Neural progenitor cell (in vitro differentiated cells): ENCODE data around the gene VPS35L. TPM values are rescaled to one million over a fixed set of nuclear protein-coding genes. Genes with fewer than 3 reads are reported as not detected.

Source experiments
- DNase-seq: peaks from one replicate; pipeline ENCODE4 v3.0.0-alpha.2; 2016; ENCODE audit warnings: low spot score
- H2AFZ ChIP-seq: fragments of 200-600 bp; sonication (generic); replicated peaks from 2 replicates; pipeline ENCODE4 v1.6.1; 2016; ENCODE audit warnings: antibody characterized with exemption
- H3F3A ChIP-seq: fragments of 200-600 bp; sonication (generic); 2 replicates; pipeline ENCODE4 v1.6.1; 2016; ENCODE audit warnings: antibody characterized with exemption, low read depth
- H3K27ac ChIP-seq: fragments of 200-600 bp; sonication (generic); 2 replicates; pipeline ENCODE4 v1.5.1; 2016; ENCODE audit warnings: mild to moderate bottlenecking
- H3K27me3 ChIP-seq: fragments of 200-600 bp; sonication (generic); 2 replicates; pipeline ENCODE4 v1.6.1; 2016; ENCODE audit warnings: mild to moderate bottlenecking, moderate library complexity
- H3K36me3 ChIP-seq: fragments of 200-600 bp; sonication (generic); 2 replicates; pipeline ENCODE4 v1.5.1; 2016
- H3K4me1 ChIP-seq: fragments of 200-600 bp; sonication (generic); 2 replicates; pipeline ENCODE4 v1.6.1; 2016; ENCODE audit warnings: mixed run types
- H3K4me2 ChIP-seq: fragments of 200-600 bp; sonication (generic); 2 replicates; pipeline ENCODE4 v1.6.1; 2016
- H3K4me3 ChIP-seq: fragments of 200-600 bp; sonication (generic); 2 replicates; pipeline ENCODE4 v1.5.1; 2016
- H3K79me2 ChIP-seq: fragments of 200-600 bp; sonication (generic); 2 replicates; pipeline ENCODE4 v1.6.1; 2016; ENCODE audit warnings: low read depth
- H3K9ac ChIP-seq: fragments of 200-600 bp; sonication (generic); 2 replicates; pipeline ENCODE4 v1.6.1; 2016
- H3K9me3 ChIP-seq: fragments of 200-600 bp; sonication (generic); 2 replicates; pipeline ENCODE4 v1.5.1; 2016; ENCODE audit warnings: low read depth
- H4K20me1 ChIP-seq: fragments of 200-600 bp; sonication (generic); 2 replicates; pipeline ENCODE4 v1.6.1; 2016; ENCODE audit warnings: low read depth
- H3K27ac Mint-ChIP-seq: 3 replicates; pipeline ENCODE4 v1.8.0; 2021; ENCODE audit warnings: mixed read lengths
- H3K27me3 Mint-ChIP-seq: 2 replicates; pipeline ENCODE4 v1.8.0; 2022; ENCODE audit warnings: low read depth, mild to moderate bottlenecking, inconsistent platforms, moderate library complexity, mixed read lengths; ENCODE audit not compliant: insufficient read depth
- H3K36me3 Mint-ChIP-seq: 3 replicates; pipeline ENCODE4 v1.8.0; 2021; ENCODE audit warnings: mixed read lengths
- H3K4me1 Mint-ChIP-seq: 3 replicates; pipeline ENCODE4 v1.8.0; 2021; ENCODE audit warnings: mixed read lengths
- H3K4me3 Mint-ChIP-seq: 3 replicates; pipeline ENCODE4 v1.8.0; 2021; ENCODE audit warnings: mild to moderate bottlenecking, moderate library complexity, mixed read lengths
- H3K9me3 Mint-ChIP-seq: 3 replicates; pipeline ENCODE4 v1.8.0; 2020; ENCODE audit warnings: mixed read lengths
- EZH2 ChIP-seq: fragments of 200-600 bp; sonication (generic); IDR thresholded peaks from 2 replicates; pipeline ENCODE4 v1.6.1; 2017; ENCODE audit warnings: antibody characterized with exemption, mild to moderate bottlenecking, moderate library complexity
- EZH2phosphoT487 ChIP-seq: fragments of 200-600 bp; sonication (generic); IDR thresholded peaks from 2 replicates; pipeline ENCODE4 v1.6.1; 2017; ENCODE audit warnings: antibody characterized with exemption
- total RNA-seq: library from RNA; depleted of rRNA; stranded (reverse); fragments of >200 nt; gene quantifications from 2 replicates; pipeline ENCODE4 v1.2.3, GENCODE V29; 2015; ENCODE audit warnings: low replicate concordance
- TF ChIP-seq, protein P1 (sequence below): fragments of 200-600 bp; sonication (generic); IDR thresholded peaks from 2 replicates; pipeline ENCODE4 v1.5.1; 2017; ENCODE audit warnings: antibody characterized with exemption, mild to moderate bottlenecking

The VPS35L gene
- total RNA-seq, 1 donor from 2014 or later, result 57.1 TPM

GRCh38 chr16:19604911-19605310 lies 49.4 kb downstream of the VPS35L start:
- H3K4me1 ChIP-seq, result no peaks in the 10 kb centered on the region
- no peak overlapping the region for H3K4me2 ChIP-seq
- H3K27me3 ChIP-seq, result no peaks in the 10 kb centered on the region
- peaks cover 9% of the 10 kb centered on the region for H3K4me1 Mint-ChIP-seq
- no peaks in the 10 kb centered on the region for H3K9me3 ChIP-seq
- H3K9ac ChIP-seq, result no peak overlapping the region
- TF ChIP-seq, protein P1, sequence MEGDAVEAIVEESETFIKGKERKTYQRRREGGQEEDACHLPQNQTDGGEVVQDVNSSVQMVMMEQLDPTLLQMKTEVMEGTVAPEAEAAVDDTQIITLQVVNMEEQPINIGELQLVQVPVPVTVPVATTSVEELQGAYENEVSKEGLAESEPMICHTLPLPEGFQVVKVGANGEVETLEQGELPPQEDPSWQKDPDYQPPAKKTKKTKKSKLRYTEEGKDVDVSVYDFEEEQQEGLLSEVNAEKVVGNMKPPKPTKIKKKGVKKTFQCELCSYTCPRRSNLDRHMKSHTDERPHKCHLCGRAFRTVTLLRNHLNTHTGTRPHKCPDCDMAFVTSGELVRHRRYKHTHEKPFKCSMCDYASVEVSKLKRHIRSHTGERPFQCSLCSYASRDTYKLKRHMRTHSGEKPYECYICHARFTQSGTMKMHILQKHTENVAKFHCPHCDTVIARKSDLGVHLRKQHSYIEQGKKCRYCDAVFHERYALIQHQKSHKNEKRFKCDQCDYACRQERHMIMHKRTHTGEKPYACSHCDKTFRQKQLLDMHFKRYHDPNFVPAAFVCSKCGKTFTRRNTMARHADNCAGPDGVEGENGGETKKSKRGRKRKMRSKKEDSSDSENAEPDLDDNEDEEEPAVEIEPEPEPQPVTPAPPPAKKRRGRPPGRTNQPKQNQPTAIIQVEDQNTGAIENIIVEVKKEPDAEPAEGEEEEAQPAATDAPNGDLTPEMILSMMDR, result no peak
- no peak for TF ChIP-seq EZH2
- TF ChIP-seq EZH2phosphoT487, result no peak
- no peaks in the 10 kb centered on the region for H3K27me3 Mint-ChIP-seq
- no peak overlapping the region for H2AFZ ChIP-seq
- no peak overlapping the region for H3K27ac Mint-ChIP-seq
- no peaks in the 10 kb centered on the region for H3K36me3 ChIP-seq
- H3K4me3 Mint-ChIP-seq, result no peak overlapping the region
- no peak overlapping the region for H3K27ac ChIP-seq
- no peaks in the 10 kb centered on the region for H3F3A ChIP-seq
- no peaks in the 10 kb centered on the region for H3K9me3 Mint-ChIP-seq
- no peak for DNase-seq
- no peaks in the 10 kb centered on the region for H3K79me2 ChIP-seq
- H4K20me1 ChIP-seq, result no peaks in the 10 kb centered on the region
- H3K36me3 Mint-ChIP-seq, result peaks cover 40% of the 10 kb centered on the region
- no peak overlapping the region for H3K4me3 ChIP-seq

DNA sequence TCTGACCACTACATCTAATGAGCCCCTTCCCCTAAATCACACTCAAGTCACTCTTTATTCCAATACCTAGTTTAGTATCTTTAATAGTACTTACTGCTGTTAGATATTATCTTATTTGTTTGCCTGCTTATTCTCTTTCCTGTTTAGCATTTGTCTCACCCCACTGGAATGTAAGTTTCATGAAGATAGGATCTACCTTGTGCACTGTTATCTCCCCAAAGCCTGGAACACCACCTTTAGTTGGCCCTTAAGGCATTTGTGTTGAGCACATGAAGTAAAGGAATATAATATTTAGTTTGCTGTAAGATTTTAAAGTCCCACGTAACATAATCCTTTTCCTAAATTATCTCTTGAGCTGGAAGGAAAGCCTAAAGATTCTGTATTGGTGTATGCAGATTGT lies 50.2 kb downstream of the VPS35L start:
- no peaks in the 10 kb centered on the region for H3K9me3 Mint-ChIP-seq
- no peaks in the 10 kb centered on the region for H3K79me2 ChIP-seq

GRCh38 chr16:19607616-19608280 lies 52.2 kb downstream of the VPS35L start:
- H2AFZ ChIP-seq, result no peak overlapping the region
- H3K27me3 Mint-ChIP-seq, result no peaks in the 10 kb centered on the region
- H3F3A ChIP-seq, result no peaks in the 10 kb centered on the region
- H3K4me3 ChIP-seq, result no peak overlapping the region
- no peak overlapping the region for H3K9ac ChIP-seq
- H3K36me3 ChIP-seq, result no peaks in the 10 kb centered on the region
- no peak overlapping the region for H3K27ac ChIP-seq
- H3K36me3 Mint-ChIP-seq, result peaks cover 50% of the 10 kb centered on the region
- no peak overlapping the region for H3K4me2 ChIP-seq
- no peaks in the 10 kb centered on the region for H4K20me1 ChIP-seq
- no peaks in the 10 kb centered on the region for H3K9me3 ChIP-seq
- H3K4me3 Mint-ChIP-seq, result no peak overlapping the region
- H3K4me1 ChIP-seq, result no peaks in the 10 kb centered on the region
- TF ChIP-seq EZH2phosphoT487, result no peak
- no peak for TF ChIP-seq EZH2
- TF ChIP-seq, protein P1, result no peak
- H3K27me3 ChIP-seq, result no peaks in the 10 kb centered on the region
- DNase-seq, result no peak
- no peaks in the 10 kb centered on the region for H3K9me3 Mint-ChIP-seq
- no peaks in the 10 kb centered on the region for H3K4me1 Mint-ChIP-seq
- no peak overlapping the region for H3K27ac Mint-ChIP-seq
- H3K79me2 ChIP-seq, result no peaks in the 10 kb centered on the region

More for the DNA sequence above, 50.2 kb downstream of the VPS35L start:
- Mint-ChIP-seq H3K4me3 (no peak overlapping the region), H3K36me3 (peaks cover 43% of the 10 kb centered on the region), H3K27ac (no peak overlapping the region), H3K4me1 (peaks cover 6% of the 10 kb centered on the region), H3K27me3 (no peaks in the 10 kb centered on the region)
- Histone ChIP-seq H3K36me3 (no peaks in the 10 kb centered on the region), H4K20me1 (no peaks in the 10 kb centered on the region), H3K9me3 (no peaks in the 10 kb centered on the region), H3K4me3 (no peak overlapping the region), H3K4me1 (no peaks in the 10 kb centered on the region), H3K27me3 (no peaks in the 10 kb centered on the region), H3K4me2 (no peak overlapping the region), H2AFZ (no peak overlapping the region), H3K9ac (no peak overlapping the region), H3K27ac (no peak overlapping the region), H3F3A (no peaks in the 10 kb centered on the region)
- DNase-seq, result no peak
- no peak for TF ChIP-seq EZH2
- TF ChIP-seq EZH2phosphoT487, result no peak
- TF ChIP-seq, protein P1, result no peak
